ENCODE results near the gene FBXO21.
"Not testable (repeated sequence)": the region's sequence is repeated elsewhere in the genome, so short reads cannot be mapped to it uniquely, and the experiment has no call there.

The FBXO21 gene

DNA sequence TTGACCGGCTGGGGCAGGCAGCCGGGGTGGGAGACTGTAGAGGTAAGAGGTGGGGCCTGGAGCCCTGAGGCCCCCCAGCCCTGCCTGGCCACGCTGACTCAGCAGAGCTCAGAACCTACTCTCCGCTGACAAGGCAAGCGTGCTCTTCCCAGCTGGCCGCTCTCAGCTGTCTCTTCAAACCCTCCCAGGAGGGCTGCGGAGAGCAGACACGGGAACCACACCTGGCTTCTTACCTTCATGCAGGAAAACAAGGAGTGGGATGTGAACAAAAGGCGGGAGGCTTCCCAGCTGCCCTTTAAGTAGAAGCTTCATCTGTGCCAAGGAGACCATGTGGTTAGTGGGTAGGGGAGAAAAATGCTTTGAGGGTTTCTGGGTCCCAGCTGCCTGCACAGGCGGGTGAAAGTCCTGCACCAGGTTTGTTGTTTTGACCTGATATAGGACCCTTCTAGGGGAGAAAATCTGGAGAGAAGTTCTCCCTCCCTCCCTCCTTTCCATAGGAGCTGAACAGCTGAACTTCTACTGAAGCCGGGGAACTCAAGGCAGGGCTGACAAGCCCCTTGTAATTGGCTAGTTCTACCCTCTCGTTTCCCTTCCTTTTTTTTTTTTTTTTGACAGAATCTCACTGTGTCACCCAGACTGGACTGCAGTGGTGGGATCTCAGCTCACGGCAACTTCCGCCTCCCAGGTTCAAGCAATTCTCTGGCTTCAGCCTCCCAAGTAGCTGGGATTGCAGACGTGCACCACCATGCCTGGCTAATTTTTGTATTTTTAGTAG lies 78.3 kb downstream of the FBXO21 start:
- no peak for DNase-seq (ENCODE audit: low read depth in 2 of 2, low spot score in 1 of 2)

- no peak for DNase-seq (ENCODE audit: low read depth in 2 of 2, low spot score in 1 of 2)
Measured at GRCh38 chr12:117111386-117111785, 78.9 kb downstream of the FBXO21 start.

DNA sequence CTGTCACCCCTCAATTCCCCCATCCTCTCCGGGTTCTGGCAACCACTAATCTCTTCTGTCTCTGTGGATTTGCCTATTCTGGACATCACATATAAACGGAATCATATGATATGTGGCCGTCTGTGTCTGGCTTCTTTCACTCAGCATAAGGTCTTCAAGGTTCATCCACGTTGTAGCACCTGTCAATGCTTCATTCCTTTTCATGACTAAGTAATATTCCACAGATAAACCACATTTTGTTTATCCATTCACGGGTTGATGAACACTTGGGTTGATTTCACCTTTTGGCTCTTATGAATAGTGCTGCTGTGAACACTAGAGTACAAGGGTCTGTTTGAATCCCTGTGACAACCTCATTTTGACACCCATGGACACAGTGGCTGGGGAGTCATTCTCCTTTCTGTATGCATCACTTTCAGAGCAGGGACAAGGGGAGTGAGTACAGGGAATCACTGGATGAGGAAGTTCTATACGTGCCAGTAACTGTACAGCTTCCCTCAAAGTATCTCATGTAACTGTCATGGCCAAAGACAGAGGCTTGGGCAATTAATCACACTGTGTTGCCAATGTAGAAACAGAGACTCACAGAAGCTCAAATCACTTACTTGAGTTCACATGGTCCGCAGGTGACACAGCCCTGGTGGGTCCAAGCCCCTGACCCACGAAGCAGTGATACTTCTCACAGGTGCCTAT lies 80.2 kb downstream of the FBXO21 start:
- DNase-seq (ENCODE audit: low read depth in 2 of 2, low spot score in 1 of 2): no peak

GRCh38 chr12:117105902-117106301 lies 84.4 kb downstream of the FBXO21 start:
- no peak for DNase-seq (ENCODE audit: low read depth in 2 of 2, low spot score in 1 of 2)

GRCh38 chr12:117104003-117104402 lies 86.3 kb downstream of the FBXO21 start:
- not testable (repeated sequence) for DNase-seq (ENCODE audit: low read depth in 2 of 2, low spot score in 1 of 2)

GRCh38 chr12:117102800-117103181 lies 87.5 kb downstream of the FBXO21 start:
- DNase-seq (ENCODE audit: low read depth in 2 of 2, low spot score in 1 of 2): no peak

GRCh38 chr12:117101953-117102799 lies 88.1 kb downstream of the FBXO21 start:
- DNase-seq (ENCODE audit: low read depth in 2 of 2, low spot score in 1 of 2): no peak

- DNase-seq (ENCODE audit: low read depth in 2 of 2, low spot score in 1 of 2): no peak
Measured at GRCh38 chr12:117100851-117101673, 89.2 kb downstream of the FBXO21 start.

GRCh38 chr12:117100251-117100650 lies 90.0 kb downstream of the FBXO21 start:
- no peak for DNase-seq (ENCODE audit: low read depth in 2 of 2, low spot score in 1 of 2)

- DNase-seq (ENCODE audit: low read depth in 2 of 2, low spot score in 1 of 2): no peak
Measured at GRCh38 chr12:117098361-117099217, 91.7 kb downstream of the FBXO21 start.

- DNase-seq (ENCODE audit: low read depth in 2 of 2, low spot score in 1 of 2): no peak
Measured at GRCh38 chr12:117098024-117098360, 92.3 kb downstream of the FBXO21 start.

DNA sequence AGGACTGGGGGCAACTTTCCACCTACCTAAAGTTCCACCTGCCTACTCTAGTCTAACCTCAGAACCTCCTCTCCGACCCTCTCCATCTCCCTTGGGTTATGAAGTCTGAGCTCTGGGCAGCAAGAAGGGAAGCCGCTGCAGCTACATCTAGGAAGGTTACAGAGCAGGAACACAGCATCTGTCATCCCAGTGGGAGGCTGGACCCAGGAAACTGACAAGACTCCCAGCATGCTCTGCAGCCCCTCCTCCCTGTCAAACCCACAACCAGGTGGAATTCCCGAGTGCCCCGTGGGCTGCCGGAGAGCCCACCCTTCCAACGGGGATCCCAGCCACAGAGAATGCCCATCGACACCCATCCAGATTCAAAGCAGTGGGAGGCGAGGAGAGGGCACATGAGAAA lies 93.1 kb downstream of the FBXO21 start:
- no peak for DNase-seq (ENCODE audit: low read depth in 2 of 2, low spot score in 1 of 2)

- DNase-seq (ENCODE audit: low read depth in 2 of 2, low spot score in 1 of 2): no peak
Measured at GRCh38 chr12:117096501-117097042, 93.7 kb downstream of the FBXO21 start.

DNA sequence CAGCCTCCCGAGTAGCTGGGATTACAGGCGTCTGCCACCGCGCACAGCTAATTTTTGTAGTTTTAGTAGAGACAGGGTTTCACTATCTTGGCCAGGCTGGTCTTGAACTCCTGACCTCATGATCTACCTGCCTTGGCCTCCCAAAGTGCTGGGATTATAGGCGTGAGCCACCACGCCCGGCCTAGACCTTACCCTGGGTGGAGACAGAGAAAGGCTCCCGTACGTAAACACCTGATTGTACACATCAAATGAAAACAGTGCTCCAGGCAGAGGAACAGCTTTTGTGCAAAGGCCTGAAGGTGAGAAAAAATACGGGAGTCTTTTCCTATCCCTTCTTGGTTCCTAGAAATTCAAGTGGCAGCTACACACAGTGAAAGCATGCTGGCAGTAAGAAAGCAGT lies 95.1 kb downstream of the FBXO21 start:
- DNase-seq (ENCODE audit: low read depth in 2 of 2, low spot score in 1 of 2): not testable (repeated sequence)

GRCh38 chr12:117093918-117094630 lies 96.2 kb downstream of the FBXO21 start:
- DNase-seq (ENCODE audit: low read depth in 2 of 2, low spot score in 1 of 2): no peak

DNA sequence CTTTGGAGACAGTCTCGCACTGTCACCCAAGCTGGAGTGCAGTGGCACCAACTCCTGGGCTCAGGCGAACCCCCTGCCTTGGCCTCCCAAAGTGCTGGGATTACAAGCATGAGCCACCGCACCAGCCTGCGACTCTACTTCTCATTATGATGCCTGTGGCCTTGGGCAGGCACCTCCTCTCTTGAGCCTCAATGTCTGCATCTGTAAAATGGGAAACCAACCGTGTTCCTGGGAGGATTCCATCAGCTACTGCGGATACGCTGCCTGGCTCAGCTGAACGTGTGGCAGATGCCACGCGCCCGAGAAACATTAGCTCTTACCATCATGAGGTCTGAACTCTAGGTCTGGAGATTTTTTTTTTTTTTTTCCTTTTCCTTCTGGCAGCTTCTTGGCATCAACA lies 96.8 kb downstream of the FBXO21 start:
- no peak for DNase-seq (ENCODE audit: low read depth in 2 of 2, low spot score in 1 of 2)

DNA sequence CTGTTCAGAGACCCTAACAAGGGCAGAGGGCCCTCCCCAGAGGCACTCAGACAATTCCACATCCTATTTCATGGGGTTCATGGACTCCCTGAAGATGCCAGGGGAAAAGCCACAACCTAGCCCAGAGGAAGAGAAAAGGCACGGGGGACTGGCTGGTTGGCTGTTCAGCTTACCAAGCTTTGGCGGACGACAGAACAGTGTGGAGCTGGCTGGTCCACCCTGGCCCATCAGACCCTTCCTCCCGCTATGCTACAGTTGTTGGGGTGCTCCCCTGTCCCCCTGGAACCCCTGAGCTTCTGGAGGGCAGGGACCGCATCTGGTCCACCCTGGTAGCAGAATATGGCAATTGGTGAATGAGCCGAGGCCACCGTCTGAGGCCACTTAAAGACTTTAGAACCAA lies 97.4 kb downstream of the FBXO21 start:
- DNase-seq (ENCODE audit: low read depth in 2 of 2, low spot score in 1 of 2): no peak

DNA sequence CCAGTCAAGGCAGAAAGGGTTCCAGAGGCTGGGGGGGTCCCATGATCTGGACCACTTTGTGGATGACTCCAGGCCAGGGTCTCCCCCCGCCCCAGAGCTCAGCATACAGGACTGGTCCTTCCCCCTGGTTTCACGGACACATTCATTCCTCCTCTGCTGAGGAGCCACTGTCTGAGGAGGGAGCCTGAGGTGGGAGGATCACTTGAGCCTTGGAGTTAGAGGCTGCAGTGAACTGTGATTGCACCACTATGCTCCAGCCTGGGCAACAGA lies 97.8 kb downstream of the FBXO21 start:
- DNase-seq (ENCODE audit: low read depth in 2 of 2, low spot score in 1 of 2): no peak
